ENCODE results near the gene FZD4. TPM values are rescaled to one million over a fixed set of nuclear protein-coding genes. Genes with fewer than 3 reads are reported as not detected.
A peak's percentile ranks its signal among the peaks of the same experiment; 100 is the strongest.
"Not testable (repeated sequence)": the region's sequence is repeated elsewhere in the genome, so short reads cannot be mapped to it uniquely, and the experiment has no call there.

Gene FZD4
- total RNA-seq, 1 donor, result 12.7 TPM

DNA sequence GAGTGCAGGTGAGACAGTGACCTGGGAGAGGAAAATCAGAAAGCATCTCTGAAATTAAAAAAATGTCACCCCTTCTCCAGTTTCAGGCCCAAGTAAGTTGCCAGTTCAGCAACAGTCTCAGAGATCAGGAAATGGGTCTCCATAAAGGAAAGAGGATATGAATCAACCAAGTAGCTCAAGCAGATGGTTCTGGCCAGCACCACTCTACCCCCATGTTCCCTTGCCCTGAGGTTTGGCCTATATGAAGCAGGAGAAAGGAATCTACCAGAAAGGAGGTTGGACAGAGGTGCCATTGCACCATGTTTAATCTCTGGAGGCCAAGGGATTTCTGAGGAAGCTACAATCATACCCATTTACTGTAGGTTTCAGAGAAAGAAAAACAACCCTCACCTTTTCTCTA is 7.7 kb downstream of the FZD4 start:
- Histone ChIP-seq H3K4me3 (ENCODE audit: insufficient read depth, low read length) (no peak overlapping the region), H3K36me3 (ENCODE audit: insufficient read depth, low read length) (peaks cover 6% of the 10 kb centered on the region), H3K27ac (ENCODE audit: low read depth, low read length) (no peak overlapping the region), H3K4me2 (ENCODE audit: insufficient read depth, low read length) (no peak overlapping the region), H2AFZ (ENCODE audit: low read length) (no peak overlapping the region), H3K4me1 (ENCODE audit: insufficient read depth, low read length) (peaks cover 29% of the 10 kb centered on the region), H4K20me1 (ENCODE audit: insufficient read depth, low read length) (no peaks in the 10 kb centered on the region), H3K9me3 (ENCODE audit: low read depth, low read length) (no peaks in the 10 kb centered on the region), H3K27me3 (ENCODE audit: insufficient read depth, low read length) (no peaks in the 10 kb centered on the region), H3K79me2 (ENCODE audit: insufficient read depth, low read length) (peaks cover 7% of the 10 kb centered on the region)
- DNase-seq (ENCODE audit: insufficient read length, low spot score, missing footprints), result peak; percentile 49
- TF ChIP-seq, protein P1, sequence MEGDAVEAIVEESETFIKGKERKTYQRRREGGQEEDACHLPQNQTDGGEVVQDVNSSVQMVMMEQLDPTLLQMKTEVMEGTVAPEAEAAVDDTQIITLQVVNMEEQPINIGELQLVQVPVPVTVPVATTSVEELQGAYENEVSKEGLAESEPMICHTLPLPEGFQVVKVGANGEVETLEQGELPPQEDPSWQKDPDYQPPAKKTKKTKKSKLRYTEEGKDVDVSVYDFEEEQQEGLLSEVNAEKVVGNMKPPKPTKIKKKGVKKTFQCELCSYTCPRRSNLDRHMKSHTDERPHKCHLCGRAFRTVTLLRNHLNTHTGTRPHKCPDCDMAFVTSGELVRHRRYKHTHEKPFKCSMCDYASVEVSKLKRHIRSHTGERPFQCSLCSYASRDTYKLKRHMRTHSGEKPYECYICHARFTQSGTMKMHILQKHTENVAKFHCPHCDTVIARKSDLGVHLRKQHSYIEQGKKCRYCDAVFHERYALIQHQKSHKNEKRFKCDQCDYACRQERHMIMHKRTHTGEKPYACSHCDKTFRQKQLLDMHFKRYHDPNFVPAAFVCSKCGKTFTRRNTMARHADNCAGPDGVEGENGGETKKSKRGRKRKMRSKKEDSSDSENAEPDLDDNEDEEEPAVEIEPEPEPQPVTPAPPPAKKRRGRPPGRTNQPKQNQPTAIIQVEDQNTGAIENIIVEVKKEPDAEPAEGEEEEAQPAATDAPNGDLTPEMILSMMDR (IDR thresholded peaks at IDR 0.05; ENCODE audit: extremely low read depth, low read depth, low read length), result no peak

DNA sequence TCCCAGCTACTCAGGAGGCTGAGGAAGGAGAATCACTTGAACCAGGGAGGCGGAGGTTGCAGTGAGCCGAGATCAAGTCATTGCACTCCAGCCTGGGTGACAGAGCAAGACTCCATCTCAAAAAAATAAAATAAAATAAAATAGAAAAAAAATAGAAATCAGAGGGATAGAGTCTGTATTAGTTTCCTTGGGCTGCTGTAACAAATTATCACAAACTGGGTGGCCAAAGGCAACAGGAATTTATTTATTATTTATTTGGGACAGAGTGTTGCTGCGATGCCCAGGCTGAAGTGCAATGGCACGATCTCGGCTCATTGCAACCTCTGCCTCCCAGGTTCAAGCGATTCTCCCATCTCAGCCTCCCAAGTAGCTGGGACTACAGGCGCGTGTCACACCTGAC is 11.7 kb downstream of the FZD4 start:
- not testable (repeated sequence) for DNase-seq (ENCODE audit: insufficient read length, low spot score, missing footprints); H3K9me3 ChIP-seq (ENCODE audit: low read depth, low read length); H2AFZ ChIP-seq (ENCODE audit: low read length); H4K20me1 ChIP-seq (ENCODE audit: insufficient read depth, low read length); H3K27me3 ChIP-seq (ENCODE audit: insufficient read depth, low read length); H3K4me2 ChIP-seq (ENCODE audit: insufficient read depth, low read length); H3K79me2 ChIP-seq (ENCODE audit: insufficient read depth, low read length); H3K4me3 ChIP-seq (ENCODE audit: insufficient read depth, low read length); H3K36me3 ChIP-seq (ENCODE audit: insufficient read depth, low read length); H3K27ac ChIP-seq (ENCODE audit: low read depth, low read length)
- peaks cover 40% of the 10 kb centered on the region for H3K4me1 ChIP-seq (ENCODE audit: insufficient read depth, low read length)

GRCh38 chr11:86941871-86942599 is 13.2 kb downstream of the FZD4 start:
- no peaks in the 10 kb centered on the region for H3K27me3 ChIP-seq (ENCODE audit: insufficient read depth, low read length)
- peak; percentile 18 for DNase-seq (ENCODE audit: insufficient read length, low spot score, missing footprints)
- peaks cover 3% of the 10 kb centered on the region for H3K79me2 ChIP-seq (ENCODE audit: insufficient read depth, low read length)
- H3K4me3 ChIP-seq (ENCODE audit: insufficient read depth, low read length), result peak overlapping the region; percentile 6
- H3K9me3 ChIP-seq (ENCODE audit: low read depth, low read length), result no peaks in the 10 kb centered on the region
- peak overlapping the region; percentile 20 for H3K4me2 ChIP-seq (ENCODE audit: insufficient read depth, low read length)
- TF ChIP-seq, protein P1 (IDR thresholded peaks at IDR 0.05; ENCODE audit: extremely low read depth, low read depth, low read length), result no peak
- H4K20me1 ChIP-seq (ENCODE audit: insufficient read depth, low read length), result no peaks in the 10 kb centered on the region
- H3K36me3 ChIP-seq (ENCODE audit: insufficient read depth, low read length), result no peaks in the 10 kb centered on the region
- H3K27ac ChIP-seq (ENCODE audit: low read depth, low read length), result no peak overlapping the region
- H3K4me1 ChIP-seq (ENCODE audit: insufficient read depth, low read length), result peaks cover 31% of the 10 kb centered on the region
- peak overlapping the region; percentile 33 for H2AFZ ChIP-seq (ENCODE audit: low read length)

DNA sequence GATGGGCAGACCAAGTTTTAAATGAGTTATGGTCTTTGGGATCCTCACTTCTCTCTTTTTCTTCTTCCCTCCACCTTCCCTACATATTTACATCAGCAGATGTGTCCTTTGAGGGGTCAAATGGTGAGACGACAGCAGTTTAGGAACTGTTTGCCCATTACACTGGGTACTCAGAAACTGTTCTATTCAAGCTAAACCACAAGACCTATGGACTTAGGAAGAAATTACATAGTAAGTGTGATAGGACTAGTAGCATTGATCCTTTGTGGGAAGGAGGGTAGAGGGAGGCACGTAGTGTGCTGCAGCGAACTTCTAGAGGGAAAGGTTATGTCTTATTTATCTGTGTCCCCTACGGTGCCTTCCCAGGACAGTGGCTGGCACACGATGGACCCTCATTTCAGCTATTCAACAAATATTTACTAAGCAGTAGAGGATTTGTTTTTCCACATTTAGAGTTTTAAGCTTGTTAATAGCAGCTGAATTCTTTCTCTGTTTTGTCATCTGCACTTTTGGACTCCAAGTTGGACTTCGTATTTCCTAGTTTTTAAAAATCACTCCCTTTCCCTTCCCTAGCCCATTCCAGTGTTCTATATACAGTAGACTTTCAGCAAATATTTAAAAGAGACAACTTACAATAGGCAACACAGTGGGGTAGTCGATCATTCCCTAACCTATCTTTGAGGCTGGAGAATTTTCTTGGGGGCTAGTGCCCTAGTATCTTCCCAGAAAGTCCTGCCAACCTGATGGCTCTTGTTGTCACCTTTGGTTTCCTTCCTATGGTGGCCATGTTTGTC is 13.9 kb downstream of the FZD4 start:
- peak overlapping the region; percentile 77 for H3K4me2 ChIP-seq (ENCODE audit: insufficient read depth, low read length)
- H2AFZ ChIP-seq (ENCODE audit: low read length), result peak overlapping the region; percentile 33
- no peak overlapping the region for H3K27ac ChIP-seq (ENCODE audit: low read depth, low read length)
- H4K20me1 ChIP-seq (ENCODE audit: insufficient read depth, low read length), result no peaks in the 10 kb centered on the region
- H3K4me3 ChIP-seq (ENCODE audit: insufficient read depth, low read length), result peak overlapping the region; percentile 6
- no peak for DNase-seq (ENCODE audit: insufficient read length, low spot score, missing footprints)
- peaks cover 31% of the 10 kb centered on the region for H3K4me1 ChIP-seq (ENCODE audit: insufficient read depth, low read length)
- H3K27me3 ChIP-seq (ENCODE audit: insufficient read depth, low read length), result no peaks in the 10 kb centered on the region
- H3K79me2 ChIP-seq (ENCODE audit: insufficient read depth, low read length), result peaks cover 3% of the 10 kb centered on the region
- H3K9me3 ChIP-seq (ENCODE audit: low read depth, low read length), result no peaks in the 10 kb centered on the region
- TF ChIP-seq, protein P1 (IDR thresholded peaks at IDR 0.05; ENCODE audit: extremely low read depth, low read depth, low read length), result no peak
- no peaks in the 10 kb centered on the region for H3K36me3 ChIP-seq (ENCODE audit: insufficient read depth, low read length)

All from osteoblast (primary cell).